GM12864 (cell line): Measurements from ENCODE around the gene CNTNAP2.

Experiments used
- DNase-seq: peaks from one replicate; pipeline ENCODE4 v3.0.0-alpha.2; 2011; ENCODE audit warnings: low read depth
- H3K4me3 ChIP-seq: 2 replicates; pipeline ENCODE4 v1.5.1; 2011; ENCODE audit warnings: mild to moderate bottlenecking, low read depth, low read length, control low read depth
- CTCF ChIP-seq: IDR thresholded peaks from 2 replicates; pipeline ENCODE4 v1.5.1; 2011; ENCODE audit warnings: low read depth, mild to moderate bottlenecking, moderate library complexity, low read length, control low read depth, inconsistent platforms; ENCODE audit errors: missing control alignments

CNTNAP2 gene

GRCh38 chr7:146510088-146510680 is 393.6 kb downstream of the CNTNAP2 start:
- H3K4me3 ChIP-seq, result no peak overlapping the region
- no peak for DNase-seq
- TF ChIP-seq CTCF, result no peak

- TF ChIP-seq CTCF, result no peak
- DNase-seq, result no peak
Measured at GRCh38 chr7:146514304-146514703, 397.7 kb downstream of the CNTNAP2 start.

DNA sequence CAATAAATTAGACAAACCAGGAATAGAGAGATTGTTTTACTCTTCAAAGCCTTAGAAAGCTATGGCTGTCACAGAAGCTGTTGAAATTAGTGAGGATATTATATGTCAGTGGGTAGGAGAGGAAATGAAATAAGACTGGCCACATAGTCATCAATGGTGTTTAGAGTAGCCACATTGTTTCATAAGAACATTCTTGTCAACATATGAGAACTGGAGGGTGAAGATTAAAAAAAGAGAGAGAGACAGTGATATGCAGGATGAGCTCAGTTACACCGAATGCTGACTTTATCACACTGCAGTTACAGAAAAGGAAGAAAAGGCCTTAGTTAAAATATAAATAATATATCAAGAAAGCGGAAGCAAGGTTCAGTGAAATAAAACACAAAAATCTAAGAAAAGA is 412.0 kb downstream of the CNTNAP2 start:
- H3K4me3 ChIP-seq, result no peak overlapping the region
- no peak for TF ChIP-seq CTCF
- DNase-seq, result no peak

More at GRCh38 chr7:146514304-146514703, 397.7 kb downstream of the CNTNAP2 start:
- H3K4me3 ChIP-seq, result no peak overlapping the region

GRCh38 chr7:146539836-146540235 is 423.2 kb downstream of the CNTNAP2 start:
- no peak overlapping the region for H3K4me3 ChIP-seq
- no peak for DNase-seq
- no peak for TF ChIP-seq CTCF

- H3K4me3 ChIP-seq, result no peak overlapping the region
- no peak for DNase-seq
- TF ChIP-seq CTCF, result no peak
Measured at GRCh38 chr7:146542101-146542500, 425.5 kb downstream of the CNTNAP2 start.

DNA sequence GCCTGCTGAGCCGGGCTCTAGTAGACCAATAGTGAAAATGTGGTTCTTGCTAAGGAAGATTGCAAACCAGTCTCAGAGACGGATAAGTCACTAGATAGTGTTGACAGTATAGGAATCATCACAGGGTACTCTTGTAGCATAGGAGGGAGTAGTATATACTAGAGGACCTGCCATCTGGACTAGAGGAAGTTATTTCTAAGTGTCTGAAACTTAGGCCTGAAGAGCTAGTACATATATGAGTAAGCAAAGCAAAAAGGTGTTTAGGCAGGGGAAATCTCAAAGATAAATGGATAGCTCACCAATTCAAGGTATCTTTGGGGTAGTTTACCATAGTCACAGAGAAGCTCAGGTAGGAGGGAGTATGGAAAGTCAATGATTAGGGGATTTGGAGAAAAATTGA is 428.1 kb downstream of the CNTNAP2 start:
- no peak for TF ChIP-seq CTCF
- DNase-seq, result no peak
- H3K4me3 ChIP-seq, result no peak overlapping the region

DNA sequence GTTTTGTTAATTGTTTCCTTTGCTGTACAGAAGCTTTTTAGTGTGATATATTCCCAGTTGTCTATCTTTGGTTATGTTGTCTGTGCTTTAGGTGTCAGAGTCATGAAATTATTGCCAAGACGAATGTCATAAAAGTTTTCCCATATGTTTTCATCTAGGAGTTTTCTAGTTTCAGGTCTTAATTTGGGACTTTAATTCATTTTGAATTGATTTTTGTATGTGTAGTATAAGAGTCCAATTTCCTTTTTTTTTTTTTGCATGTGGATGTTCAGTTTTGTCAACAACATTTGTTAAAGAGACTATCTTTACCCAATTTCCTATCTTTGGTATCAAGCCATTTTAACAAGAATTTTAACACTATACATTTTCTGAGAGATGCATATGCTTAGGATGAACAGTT is 432.2 kb downstream of the CNTNAP2 start:
- no peak for TF ChIP-seq CTCF
- DNase-seq, result no peak
- H3K4me3 ChIP-seq, result no peak overlapping the region
